NCI-H1105 treated with DMSO at 0.1 percent for 48 hours (cell line): ENCODE data around the gene N4BP3.
"Not testable (repeated sequence)": the region's sequence is repeated elsewhere in the genome, so short reads cannot be mapped to it uniquely, and the experiment has no call there.

Source experiments
- DNase-seq: peaks from one replicate; lab custom pipeline; 2025; lab: John Stamatoyannopoulos, UW

The N4BP3 gene, protein sequence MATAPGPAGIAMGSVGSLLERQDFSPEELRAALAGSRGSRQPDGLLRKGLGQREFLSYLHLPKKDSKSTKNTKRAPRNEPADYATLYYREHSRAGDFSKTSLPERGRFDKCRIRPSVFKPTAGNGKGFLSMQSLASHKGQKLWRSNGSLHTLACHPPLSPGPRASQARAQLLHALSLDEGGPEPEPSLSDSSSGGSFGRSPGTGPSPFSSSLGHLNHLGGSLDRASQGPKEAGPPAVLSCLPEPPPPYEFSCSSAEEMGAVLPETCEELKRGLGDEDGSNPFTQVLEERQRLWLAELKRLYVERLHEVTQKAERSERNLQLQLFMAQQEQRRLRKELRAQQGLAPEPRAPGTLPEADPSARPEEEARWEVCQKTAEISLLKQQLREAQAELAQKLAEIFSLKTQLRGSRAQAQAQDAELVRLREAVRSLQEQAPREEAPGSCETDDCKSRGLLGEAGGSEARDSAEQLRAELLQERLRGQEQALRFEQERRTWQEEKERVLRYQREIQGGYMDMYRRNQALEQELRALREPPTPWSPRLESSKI

DNA sequence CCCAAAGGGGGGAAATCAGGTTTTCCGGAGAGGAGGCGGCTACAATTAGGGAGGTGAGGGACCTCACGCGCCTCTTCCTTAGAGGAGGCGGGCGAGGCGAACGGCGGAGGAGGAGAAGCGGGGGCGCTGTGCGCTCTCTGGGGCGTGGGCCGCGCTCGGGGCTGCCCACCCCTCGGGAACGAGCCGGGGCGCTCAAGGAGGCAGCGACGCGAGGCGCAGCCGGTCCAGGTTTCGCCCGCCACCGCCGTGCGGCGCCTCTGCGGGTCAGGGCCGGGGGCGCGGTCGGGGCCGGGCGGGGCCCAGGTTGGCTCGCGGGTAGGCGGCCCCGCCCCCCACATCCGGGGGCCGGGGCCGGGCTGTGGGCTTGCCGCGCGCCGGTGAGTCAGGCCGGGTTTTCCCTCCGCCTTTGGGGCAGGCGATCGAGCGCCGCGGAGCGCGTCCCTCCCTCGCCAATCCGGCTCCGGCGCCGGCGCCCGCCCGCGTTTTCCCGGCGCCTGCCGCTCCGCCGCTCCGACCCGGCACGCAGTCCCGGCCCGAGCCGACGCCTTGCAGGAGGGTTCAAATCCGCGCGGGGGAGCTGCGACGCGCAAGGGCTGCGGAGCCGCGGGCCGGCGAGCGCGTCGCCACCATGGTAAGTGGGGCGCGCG lies at the start of gene N4BP3:
N4BP3 (plus strand) TSS at position 392 of the 647 bp plus-strand sequence. CDS start 6,052 bp downstream, outside the sequence.
- peak; percentile 37 for DNase-seq

DNA sequence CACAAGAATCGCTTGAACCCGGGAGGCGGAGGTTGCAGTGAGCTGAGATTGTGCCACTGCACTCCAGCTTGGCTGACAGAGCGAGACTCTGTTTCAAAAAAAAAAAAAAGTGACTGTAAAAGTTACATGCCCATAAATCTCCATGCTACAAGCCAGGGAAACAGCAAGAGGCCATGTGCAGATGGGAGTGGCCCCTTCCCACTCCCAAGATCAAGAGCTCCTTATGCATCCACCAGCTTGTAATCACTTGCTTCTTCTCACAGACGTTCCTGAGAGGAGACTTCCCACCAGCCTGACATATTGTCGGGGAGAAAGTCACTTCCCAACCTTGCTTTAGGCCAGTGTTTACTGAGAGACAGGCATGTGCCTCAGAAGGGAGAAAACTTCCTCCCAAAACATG lies 45.6 kb upstream of the N4BP3 start:
- DNase-seq: no peak

DNA sequence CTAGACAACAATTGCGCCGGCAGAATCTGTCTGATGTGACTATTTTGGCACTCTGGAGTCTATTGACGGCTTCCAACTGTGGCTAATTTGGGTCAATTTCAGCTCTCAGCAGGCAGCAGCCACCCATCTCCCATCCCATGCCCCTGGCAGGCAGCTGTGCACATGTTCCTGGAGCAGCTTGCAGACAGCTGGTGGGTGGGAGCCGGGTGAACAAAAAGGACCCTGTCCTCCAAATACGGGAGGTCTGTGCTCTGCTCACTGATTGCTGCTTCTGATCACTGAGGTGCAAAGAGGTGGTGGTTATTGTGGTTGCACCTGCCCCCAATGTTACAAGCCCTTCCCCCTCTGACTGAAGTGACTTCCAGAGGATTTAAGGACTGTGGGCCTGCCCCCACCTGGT lies 45.0 kb upstream of the N4BP3 start:
- DNase-seq: peak; percentile 80

DNA sequence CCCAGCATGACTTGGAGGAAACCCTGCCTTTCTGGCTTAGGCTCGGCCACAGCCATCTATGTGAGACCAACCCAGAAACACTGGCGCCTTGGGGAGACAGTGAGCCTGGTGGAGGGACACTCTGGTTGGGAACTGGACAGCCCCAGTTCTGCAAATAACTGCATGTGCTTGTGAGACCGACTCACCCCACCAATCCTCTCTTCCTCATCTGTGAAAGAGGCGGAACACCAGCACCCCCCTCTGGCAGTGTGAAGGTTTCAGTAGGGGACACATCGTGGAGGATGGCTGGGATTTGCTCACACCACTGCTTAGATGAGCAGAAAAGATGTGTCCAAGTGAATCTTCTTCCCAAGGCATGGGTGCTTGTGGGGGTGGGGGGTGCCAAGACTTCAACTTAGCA lies 43.4 kb upstream of the N4BP3 start:
- peak; percentile 4 for DNase-seq

DNA sequence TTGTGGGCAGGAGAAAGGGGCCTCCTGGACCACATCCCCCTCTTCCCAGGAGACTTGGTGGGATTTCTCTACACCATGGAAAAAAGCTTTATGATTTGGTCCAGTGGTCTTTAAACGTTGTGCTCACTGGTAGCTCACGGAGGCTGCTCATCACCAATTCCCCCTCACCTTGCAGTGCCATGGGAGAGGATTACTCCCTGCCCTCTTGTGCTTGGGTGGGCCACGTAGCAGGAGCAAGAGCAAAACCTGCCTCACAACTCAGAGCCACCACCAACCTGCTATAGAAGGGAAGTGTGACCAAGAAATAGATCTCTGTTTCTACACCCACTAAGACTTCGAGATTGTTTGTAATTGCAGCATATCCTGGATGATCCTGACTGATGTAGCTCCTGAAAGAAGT lies 42.2 kb upstream of the N4BP3 start:
- no peak for DNase-seq

DNA sequence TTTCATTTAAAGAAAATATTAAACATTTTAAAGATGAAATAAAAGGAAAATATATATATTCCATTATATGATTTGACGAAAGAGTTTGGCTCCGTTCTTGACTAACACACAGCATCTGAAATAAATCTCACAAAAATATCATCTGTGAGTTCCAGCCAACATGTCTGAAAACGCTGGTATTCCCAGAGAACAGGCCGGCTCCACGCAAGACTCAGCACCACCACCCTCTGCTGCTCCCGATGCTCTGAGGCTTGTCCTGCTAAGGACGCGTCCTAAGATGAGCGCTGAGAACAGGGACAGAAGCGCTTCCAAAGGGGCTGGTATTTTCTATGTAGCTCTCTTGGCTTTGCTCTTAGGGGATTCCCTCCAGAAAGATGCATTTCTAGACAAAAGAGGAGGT lies 40.6 kb upstream of the N4BP3 start:
- no peak for DNase-seq

DNA sequence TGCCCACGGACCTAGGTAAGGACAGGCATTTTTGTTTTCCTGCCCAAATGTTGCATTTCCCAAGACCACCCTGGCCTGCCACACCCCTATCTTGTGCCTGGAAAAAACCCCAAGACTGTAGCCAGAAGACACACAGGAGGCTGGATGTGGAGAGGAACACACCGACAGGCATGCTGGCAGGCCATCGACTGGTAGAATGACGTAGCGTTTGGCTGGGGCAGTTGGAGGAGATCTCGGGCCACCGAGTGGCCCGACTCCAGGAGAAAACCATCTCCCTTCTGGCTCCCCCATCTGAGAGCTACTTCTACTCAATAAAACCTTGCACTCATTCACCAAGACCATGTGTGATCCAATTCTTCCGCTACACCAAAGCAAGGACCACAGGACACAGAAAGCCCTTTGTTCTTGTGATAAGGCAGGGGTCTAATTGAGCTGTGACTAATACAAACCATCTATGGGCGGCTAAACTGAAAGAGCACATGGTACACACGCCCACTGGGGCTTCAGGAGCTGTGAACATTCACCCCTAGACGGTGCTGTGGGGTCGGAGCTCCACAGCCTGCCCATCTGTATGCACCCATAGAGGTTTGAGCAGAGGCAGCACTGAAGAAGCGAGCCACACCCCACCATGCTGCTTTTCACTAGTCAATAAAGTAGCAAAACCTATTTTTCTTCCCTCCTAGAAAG lies 38.9 kb upstream of the N4BP3 start:
- no peak for DNase-seq

DNA sequence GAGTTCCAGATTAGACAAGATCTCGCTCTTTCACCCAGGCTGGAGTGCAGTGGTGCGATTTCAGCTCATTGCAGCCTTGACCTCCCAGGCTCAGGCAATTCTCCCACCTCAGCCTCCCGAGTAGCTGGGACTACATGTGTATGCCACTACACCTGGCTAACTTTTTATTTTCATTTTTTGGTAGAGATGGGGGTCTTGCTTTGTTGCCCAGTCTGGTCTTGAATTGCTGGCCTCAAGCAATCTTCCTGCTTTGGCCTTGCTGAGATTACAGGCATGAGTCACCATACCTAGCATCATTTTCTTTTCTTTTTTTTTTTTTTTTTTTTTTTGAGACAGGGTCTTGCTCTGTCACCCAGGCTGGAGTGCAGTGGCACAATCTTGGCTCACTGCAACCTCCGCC lies 36.4 kb upstream of the N4BP3 start:
- DNase-seq: not testable (repeated sequence)

DNA sequence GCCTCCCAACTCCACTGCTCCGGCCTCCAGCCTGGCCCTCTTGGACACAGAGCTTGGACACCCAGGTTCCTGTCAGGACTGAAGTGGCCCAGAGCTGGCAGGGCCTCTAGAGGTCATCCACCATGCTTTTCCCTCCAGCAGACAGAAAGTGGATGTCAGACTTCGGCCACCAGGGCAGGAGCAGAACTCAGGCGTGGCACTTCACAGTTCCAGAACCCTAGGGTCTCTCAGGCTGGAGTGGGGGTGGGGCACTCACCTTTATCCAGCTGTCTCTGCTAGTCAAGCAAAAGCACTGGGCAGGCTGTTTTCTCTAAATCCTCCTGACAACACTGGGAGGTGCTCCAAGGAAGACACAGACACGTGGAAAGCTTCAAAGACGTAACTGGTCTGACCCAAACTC lies 35.6 kb upstream of the N4BP3 start:
- no peak for DNase-seq

DNA sequence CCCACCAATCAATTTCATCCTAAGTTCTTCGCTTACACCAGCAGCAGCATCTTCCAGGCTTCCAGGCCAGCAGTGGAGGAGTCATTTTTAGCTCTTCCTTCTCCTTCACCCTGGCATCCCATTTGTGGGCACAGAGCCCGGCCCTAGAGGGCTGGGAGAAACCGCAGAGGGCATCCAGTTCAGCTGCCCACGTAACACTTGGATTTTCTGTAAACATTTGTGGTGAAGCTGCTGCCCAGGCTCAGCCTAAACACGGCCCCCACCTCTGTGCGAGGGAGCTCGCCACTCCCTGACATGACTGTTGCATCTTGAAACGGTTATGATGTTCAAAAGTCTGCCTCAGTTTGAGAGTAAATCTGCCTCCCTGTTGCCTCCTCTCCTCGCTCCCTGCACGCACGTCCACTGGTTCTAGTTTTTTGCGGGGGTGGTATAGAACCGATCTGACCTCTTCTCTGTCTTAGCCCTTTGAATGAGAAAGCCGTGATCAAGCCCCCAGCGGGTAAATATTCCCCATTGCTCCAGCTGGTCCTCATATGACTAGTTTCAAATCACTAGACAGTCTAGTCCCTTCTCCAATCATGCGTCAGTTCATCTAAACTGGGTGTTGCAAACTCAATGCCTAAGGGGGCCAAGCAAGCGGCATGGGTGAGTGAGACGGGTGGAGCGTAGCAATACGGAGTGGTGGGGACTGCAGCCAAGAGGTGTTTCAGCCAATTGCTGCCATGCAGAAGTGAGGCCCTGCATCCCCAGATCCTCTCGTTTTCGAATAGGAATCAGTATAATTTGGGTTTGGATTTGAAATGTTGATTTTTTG lies 34.9 kb upstream of the N4BP3 start:
- no peak for DNase-seq

DNA sequence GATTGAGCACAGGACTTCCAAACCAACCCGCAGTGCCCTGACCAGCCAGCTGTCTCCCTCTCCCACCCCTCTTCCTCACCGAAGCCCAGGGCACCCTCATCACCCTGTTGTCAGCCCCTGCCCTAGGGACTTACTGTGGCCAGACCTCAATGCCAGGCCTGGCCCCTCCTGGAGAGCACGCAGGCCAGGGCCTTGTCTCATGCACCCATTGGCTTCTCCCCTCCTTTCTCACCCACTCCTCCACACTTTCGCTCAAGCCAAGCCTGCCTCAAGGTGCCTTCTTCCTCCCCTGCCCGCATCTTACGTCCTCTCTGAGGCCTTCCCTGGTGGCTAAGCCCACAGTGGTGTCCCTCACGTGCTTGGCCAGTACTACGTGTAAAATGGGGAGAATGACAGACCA lies 33.3 kb upstream of the N4BP3 start:
- DNase-seq: no peak

DNA sequence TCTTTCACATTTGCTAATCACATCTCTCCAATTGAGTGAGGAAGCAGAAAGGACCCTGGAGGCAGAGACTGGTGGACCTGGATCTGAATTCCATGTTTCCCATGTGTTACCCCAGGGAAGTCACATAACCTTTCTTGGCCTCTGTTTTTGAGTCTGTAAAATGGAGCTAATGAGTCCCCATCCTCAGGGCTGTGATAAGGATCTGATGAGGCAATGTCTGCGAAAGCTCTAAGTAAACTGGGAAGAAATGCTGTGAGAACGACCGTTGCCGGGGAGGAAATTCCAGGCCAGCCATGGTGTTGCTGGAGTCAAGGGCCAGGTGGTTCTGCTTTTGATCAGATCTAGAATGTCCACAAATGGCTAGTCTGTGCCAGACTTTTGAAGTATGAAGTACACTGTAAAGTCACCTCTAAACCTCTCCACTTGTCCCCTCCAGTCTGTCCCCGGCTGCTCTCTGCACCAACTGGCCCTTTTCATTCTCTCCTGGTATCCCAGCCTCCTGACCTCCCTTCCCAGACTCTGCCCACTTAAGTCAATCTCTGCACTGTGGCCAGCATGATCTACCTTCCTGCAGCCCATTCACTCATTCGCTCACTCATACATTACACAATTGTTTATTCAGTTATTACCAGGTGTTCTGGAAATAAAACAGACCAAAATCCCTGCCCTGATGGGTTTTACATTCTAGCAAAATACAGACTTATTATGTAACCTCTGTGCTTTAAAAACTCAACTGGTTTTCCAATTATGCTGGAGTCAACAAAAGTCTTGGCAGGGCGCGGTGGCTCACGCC lies 32.5 kb upstream of the N4BP3 start:
- no peak for DNase-seq

DNA sequence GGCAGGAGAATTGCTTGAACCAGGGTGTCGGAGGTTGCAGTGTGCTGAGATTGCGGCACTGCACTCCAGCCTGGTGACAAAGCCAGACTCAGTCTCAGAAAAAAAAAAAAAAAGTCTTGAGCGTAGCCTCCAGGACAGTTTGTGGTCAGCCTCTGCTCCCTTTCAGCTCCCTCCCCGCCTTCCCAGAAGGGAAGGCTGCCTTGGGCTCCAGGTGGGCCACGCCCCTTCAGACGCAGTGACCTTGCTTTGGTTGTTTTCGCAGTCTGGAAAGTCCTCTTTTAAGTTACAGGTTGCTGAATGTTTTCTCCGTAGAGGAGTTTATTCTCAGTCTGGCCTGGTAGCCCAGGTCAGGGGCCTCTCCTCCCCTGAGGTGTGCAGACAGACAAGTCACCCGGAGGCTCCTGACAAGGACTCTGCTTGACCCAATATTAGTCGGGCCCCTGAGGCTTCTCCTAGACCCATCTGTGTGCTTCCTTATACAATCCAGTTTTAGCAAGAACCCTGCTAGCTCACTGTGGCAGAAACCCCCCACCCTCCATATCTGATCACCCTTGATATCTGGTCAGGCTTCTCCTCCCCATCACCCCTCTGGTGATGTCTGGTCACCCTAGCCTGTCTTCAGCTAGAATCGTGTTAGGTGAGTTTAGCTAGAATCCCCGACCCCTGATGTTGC lies 31.6 kb upstream of the N4BP3 start:
- DNase-seq: no peak

DNA sequence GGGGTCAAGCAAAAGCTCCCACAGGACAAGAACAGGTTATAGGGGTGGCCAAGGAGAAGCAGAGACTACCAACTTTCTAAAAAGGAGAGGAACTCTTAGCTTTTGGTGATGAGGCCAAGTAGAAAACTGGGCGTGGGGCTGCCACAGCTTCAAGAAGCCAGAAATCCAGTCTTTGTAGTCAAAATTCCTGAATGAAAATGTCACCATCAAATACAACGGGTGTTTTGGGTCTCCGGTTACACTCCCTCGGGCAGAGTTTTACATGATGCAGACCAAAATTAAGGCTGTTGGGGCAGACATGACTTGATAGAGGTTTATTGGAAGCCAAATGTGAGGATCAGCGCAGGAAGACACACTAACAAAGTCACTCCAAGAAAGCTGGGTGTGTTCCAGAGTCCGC lies 29.4 kb upstream of the N4BP3 start:
- no peak for DNase-seq

DNA sequence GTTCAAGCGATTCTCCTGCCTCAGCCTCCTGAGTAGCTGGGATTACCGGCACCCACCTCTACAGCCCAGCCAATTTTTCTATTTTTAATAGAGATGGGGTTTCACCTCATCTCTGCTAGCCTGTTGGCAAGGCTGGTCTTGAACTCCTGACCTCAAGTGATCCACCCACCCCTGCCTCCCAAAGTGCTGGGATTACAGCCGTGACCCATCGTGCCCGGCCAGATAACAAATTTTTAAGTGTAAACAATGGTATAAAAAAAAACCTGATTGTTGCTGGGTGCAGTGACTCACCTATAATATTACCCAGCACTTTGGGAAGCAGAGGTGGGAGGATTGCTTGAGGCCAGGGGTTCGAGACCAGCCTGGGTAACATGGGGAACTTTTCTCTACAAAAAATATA lies 28.0 kb upstream of the N4BP3 start:
- no peak for DNase-seq

DNA sequence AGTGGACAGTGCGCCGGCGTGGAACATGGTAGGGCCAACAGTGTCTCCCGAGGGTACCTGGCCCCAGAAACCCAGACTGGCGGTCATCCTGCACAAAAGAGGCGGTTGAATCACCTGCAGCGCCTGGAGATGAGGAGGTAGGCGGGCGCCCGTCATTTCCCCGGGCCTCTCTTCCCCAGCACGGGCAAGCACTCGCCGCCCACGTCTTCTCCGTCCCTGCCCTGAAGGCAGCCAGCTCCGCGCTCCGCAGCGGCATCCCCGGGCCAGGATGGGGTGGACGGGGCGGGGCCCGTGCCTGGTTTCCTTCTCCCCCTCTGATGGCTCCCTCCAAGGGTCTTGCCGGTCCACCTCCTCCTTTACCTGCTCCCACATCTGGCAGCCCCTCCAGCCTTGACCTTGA lies 27.1 kb upstream of the N4BP3 start:
- DNase-seq: no peak

DNA sequence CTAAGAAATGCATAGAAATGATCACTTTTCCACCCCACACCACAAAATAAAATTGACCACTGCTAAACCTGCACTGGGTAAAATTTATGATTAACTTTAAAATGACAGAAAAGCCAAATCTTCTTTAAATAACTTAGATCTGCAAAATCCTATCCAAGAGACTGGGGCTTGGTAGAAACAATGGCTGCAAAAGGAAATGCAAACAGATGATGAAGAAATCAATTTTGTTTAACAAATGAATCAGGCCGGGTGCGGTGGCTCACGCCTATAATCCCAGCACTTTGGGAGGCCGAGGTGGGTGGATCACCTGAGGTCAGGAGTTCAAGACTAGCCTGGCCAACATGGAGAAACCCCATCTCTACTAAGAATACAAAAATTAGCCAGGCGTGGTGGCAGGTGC lies 26.1 kb upstream of the N4BP3 start:
- DNase-seq: not testable (repeated sequence)

DNA sequence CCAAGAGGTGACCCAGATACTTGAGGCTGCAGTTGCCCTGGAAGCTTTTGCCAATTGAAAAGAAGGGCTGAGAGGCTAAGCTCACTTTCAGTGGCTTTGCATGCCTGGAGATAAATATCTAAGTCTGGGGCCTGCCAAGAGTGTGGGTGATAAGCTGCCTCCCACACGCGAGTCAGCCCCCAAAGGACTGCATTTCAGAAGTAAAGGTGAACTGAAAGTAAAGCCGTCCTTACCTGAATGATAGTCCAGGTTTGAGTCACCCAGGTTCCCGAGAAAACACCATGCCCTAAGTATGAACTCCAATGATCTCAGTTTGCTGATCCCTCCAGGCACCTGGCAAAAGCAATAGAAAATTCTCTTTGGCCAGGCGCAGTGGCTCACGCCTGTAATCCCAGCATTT lies 22.5 kb upstream of the N4BP3 start:
- DNase-seq: no peak

DNA sequence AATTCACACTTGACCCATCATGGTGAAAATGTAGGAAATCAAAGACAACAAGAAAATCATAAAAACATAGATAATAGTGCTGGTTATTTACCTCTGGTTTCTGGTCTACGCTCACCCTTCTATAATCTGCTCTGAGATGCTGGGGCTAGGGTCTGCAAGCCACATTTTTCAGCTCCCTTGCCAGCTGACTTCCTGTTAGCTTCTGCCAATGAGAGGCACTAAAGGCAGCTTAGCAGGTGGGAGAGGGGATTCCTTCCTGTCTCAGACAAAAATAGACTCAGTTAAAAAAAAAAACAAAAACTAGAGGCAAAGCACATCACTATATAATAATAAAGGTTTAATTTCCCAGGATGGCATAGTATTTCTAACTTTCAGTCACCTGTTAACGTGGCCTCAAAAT lies 20.2 kb upstream of the N4BP3 start:
- DNase-seq: no peak

DNA sequence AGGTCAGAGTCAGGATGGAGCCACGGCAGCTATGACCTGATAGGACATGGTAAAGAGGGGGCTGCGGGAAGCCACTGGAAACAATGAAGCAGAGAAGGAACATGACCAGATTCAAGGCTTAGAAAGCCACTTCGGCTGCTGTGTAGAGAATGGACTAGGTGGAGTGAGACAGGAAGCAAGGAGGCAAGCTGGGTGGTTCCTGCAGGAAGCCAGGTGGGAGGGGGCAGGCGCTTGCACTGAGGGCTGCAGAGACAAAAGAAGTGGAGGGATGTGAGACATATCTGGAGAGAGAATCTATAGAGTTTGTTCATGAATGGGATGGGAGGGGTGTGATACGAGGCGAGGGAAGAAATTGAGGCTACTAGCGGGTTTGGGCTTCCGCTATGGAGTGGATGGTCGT lies 19.0 kb upstream of the N4BP3 start:
- no peak for DNase-seq

DNA sequence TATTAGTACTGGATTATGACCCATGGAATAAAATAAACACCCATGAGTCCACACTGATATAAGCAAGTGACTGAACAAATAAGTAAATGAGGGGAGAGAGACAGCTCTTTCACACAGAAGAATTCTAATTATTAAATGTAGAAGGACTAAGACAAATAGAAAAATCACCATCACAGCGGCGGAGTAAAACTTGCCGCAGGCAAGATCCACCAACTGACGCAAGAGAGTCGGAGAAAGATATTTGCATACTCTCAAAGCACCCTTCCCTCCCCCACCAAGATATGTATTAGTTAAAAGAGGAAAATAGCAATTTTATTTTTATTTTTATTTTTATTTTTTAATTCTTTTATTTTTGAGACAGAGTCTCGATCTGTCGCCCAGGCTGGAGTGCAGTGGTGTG lies 14.6 kb upstream of the N4BP3 start:
- no peak for DNase-seq
